Psoas muscle (tissue), 8 donors: ENCODE results near the gene UBE2C. TPM values are rescaled to one million over a fixed set of nuclear protein-coding genes. Genes with fewer than 3 reads are reported as not detected.

Experiments used
- ATAC-seq, 4 donors: fragments of 200-7000 bp; cut with Tn5 transposase; one replicate each; pipeline ENCODE4 v1.9.1; 2020; ENCODE audit warnings: moderate library complexity in 3 of 4, mild to moderate bottlenecking in 2 of 4
- DNase-seq, 2 donors: peaks; one replicate each; pipeline ENCODE4 v3.0.0-alpha.2; 2020
- H3K27ac ChIP-seq: fragments of 200-600 bp; one replicate; pipeline ENCODE4 v1.8.0; 2022
- H3K27me3 ChIP-seq, 3 donors: fragments of 200-600 bp in 1 of 3; one replicate each; pipeline versions ENCODE4 v1.6.1 to v1.8.0; 2013 to 2022; ENCODE audit warnings: low read length in 2 of 3, mild to moderate bottlenecking in 2 of 3, moderate library complexity in 1 of 3; ENCODE audit not compliant: insufficient read depth in 3 of 3
- H3K36me3 ChIP-seq, 2 donors: fragments of 200-600 bp in 1 of 2; one replicate each; pipeline versions ENCODE4 v1.6.1 to v1.8.0; 2013 to 2022; ENCODE audit warnings: low read depth in 1 of 2, mild to moderate bottlenecking in 1 of 2, moderate library complexity in 1 of 2; ENCODE audit not compliant: insufficient read depth in 1 of 2
- H3K4me1 ChIP-seq: fragments of 200-600 bp; one replicate; pipeline ENCODE4 v1.8.0; 2022
- H3K4me3 ChIP-seq: fragments of 200-600 bp; one replicate; pipeline ENCODE4 v1.8.0; 2022; ENCODE audit warnings: mild to moderate bottlenecking
- H3K9me3 ChIP-seq: fragments of 200-600 bp; one replicate; pipeline ENCODE4 v1.8.0; 2022
- CTCF ChIP-seq: fragments of 200-600 bp; IDR thresholded peaks from one replicate; pipeline ENCODE4 v1.8.0; 2022; ENCODE audit warnings: antibody characterized with exemption
- WGBS, 3 donors: extraction: QIAGEN DNeasy Blood & Tissue Kit; methylation state at CpG; one replicate each; pipeline versions ENCODE4 v1.1.6 to v1.1.7; 2013; 5-methylcytosine and 5-hydroxymethylcytosine counted together
- intact Hi-C, 2 donors: fragments of 100-400 bp; cut with DNase I; formaldehyde crosslinking; loops; one replicate each; pipeline versions ENCODE4 v1.11.0 to v1.14.2; 2022
- polyA plus RNA-seq, 3 donors: library from polyadenylated mRNA; stranded (reverse); fragments of 200-250 nt; gene quantifications; one replicate each; pipeline ENCODE4 v1.2.3, GENCODE V29; 2013
- total RNA-seq, 4 donors: library from RNA; stranded (reverse); fragmentation: NEBNext Ultra II Directional in 2 of 4; extraction: Animal tissue kit (Norgen Biotek cat#: 25700) in 2 of 4; gene quantifications; one replicate each; pipeline versions ENCODE4 v1.2.1 to v1.2.4, GENCODE V29; 2021 to 2023
- donor health status: healthy with polysubstance abuse.
- donor health status: DM: no; HTN: no; CAD: no; lungs with moderate emphysema.
- donor health status: Bipolar disorder and iron deficiency.
- donor health status: healthy.
- donor health status: DM: yes; HTN: yes; CAD: no.
- donor health status: DM: no; HTN: no; CAD: no.
- donor health status: DM: no; HTN: no; CAD: no.
- donor health status: DM: yes; HTN: yes; CAD: no.

UBE2C gene
- total and polyA plus RNA-seq, 7 donors: 0.32 to 0.42 (median 0.38) TPM; not detected in 1

GRCh38 chr20:45836841-45837240, 24.4 kb downstream of the UBE2C start:
- H3K4me1 ChIP-seq: peaks cover 49% of the 10 kb centered on the region
- no peak for DNase-seq
- no peaks in the 10 kb centered on the region for H3K9me3 ChIP-seq
- 0 to 14% (median 3%) methylated on average over 1 of the region's 1 CpG for WGBS, 3 donors
- TF ChIP-seq CTCF: no peak
- no peaks in the 10 kb centered on the region for H3K27me3 ChIP-seq
- intact Hi-C loops: no loop called here
- H3K36me3 ChIP-seq: peaks cover 0 to 50% of the 10 kb centered on the region in 2 donors
- peak overlapping the region; percentile 98 for H3K27ac ChIP-seq
- ATAC-seq: no peak
- peak overlapping the region; percentile 68 for H3K4me3 ChIP-seq

GRCh38 chr20:45840700-45841198, 28.3 kb downstream of the UBE2C start:
- H3K27me3 ChIP-seq: no peaks in the 10 kb centered on the region
- peaks cover 41% of the 10 kb centered on the region for H3K4me1 ChIP-seq
- peaks cover 0 to 86% of the 10 kb centered on the region in 2 donors for H3K36me3 ChIP-seq
- H3K27ac ChIP-seq: peak overlapping the region; percentile 67
- H3K4me3 ChIP-seq: no peak overlapping the region
- intact Hi-C loops: loop anchor here in 1 of 2 donors (5.0 kb wide), 1 partner anchor 37 kb away; no protein-coding TSS in a partner anchor
- peak in 1 of 2 donors; percentile 71 for DNase-seq
- WGBS, 3 donors: 67 to 77% (median 69%) methylated on average over 22 to 25 of the region's 25 CpGs
- no peak for TF ChIP-seq CTCF
- H3K9me3 ChIP-seq: no peaks in the 10 kb centered on the region
- ATAC-seq: peak in 3 of 4 donors; percentile 4 to 24 (median 23)

- TF ChIP-seq CTCF: no peak
- H3K9me3 ChIP-seq: no peaks in the 10 kb centered on the region
- 83 to 90% (median 84%) methylated on average over 6 to 10 of the region's 10 CpGs for WGBS, 3 donors
- ATAC-seq: peak in 1 of 4 donors; percentile 8
- peak overlapping the region; percentile 67 for H3K27ac ChIP-seq
- peaks cover 0 to 94% of the 10 kb centered on the region in 2 donors for H3K36me3 ChIP-seq
- no peaks in the 10 kb centered on the region for H3K27me3 ChIP-seq
- no peak for DNase-seq
- no peak overlapping the region for H3K4me3 ChIP-seq
- peaks cover 39% of the 10 kb centered on the region for H3K4me1 ChIP-seq
- intact Hi-C loops: loop anchor here in 1 of 2 donors (5.0 kb wide), 1 partner anchor 36 kb away; no protein-coding TSS in a partner anchor
Measured at GRCh38 chr20:45841407-45842129, 29.1 kb downstream of the UBE2C start.

- Histone ChIP-seq H3K36me3 (peaks cover 0 to 96% of the 10 kb centered on the region in 2 donors), H3K4me1 (peaks cover 36% of the 10 kb centered on the region), H3K27ac (peak overlapping the region; percentile 67), H3K27me3 (no peaks in the 10 kb centered on the region), H3K4me3 (no peak overlapping the region), H3K9me3 (no peaks in the 10 kb centered on the region)
- DNase-seq (no peak), ATAC-seq (peak; percentile 19 to 60 (median 42))
- 20 to 59% (median 30%) methylated on average over 5 of the region's 5 CpGs for WGBS, 3 donors
- no peak for TF ChIP-seq CTCF
- intact Hi-C loops: loop anchor here in 1 of 2 donors (5.0 kb wide), 1 partner anchor 35 kb away; no protein-coding TSS in a partner anchor
Measured at GRCh38 chr20:45842169-45842812, 29.8 kb downstream of the UBE2C start.
